PC-3 (cell line): Measurements from ENCODE around the gene COL8A2. TPM values are rescaled to one million over a fixed set of nuclear protein-coding genes. Genes with fewer than 3 reads are reported as not detected.

Source experiments
- ATAC-seq: fragments of 200-7000 bp; cut with Tn5 transposase; 2 replicates; pipeline ENCODE4 v1.9.1; 2020; ENCODE audit warnings: mild to moderate bottlenecking, moderate library complexity
- BruUV-seq: library from RNA; stranded (reverse); fragments of 400-500 nt; replicated peaks from 2 replicates; lab custom pipeline; 2021; lab: Mats Ljungman, UMichigan
- CTCF ChIA-PET: fragments of 300-600 bp; sonication (Branson Sonifier 250); formaldehyde crosslinking; loops from one replicate; lab custom pipeline; 2022; ENCODE audit warnings: antibody characterized with exemption; lab: Charles Lee
- POLR2A ChIA-PET: fragments of 300-600 bp; sonication (Branson Sonifier 250); formaldehyde crosslinking; loops from one replicate; lab custom pipeline; 2022; ENCODE audit warnings: antibody characterized with exemption; ENCODE audit not compliant: unreplicated experiment; lab: Charles Lee
- DNase-seq: peaks from one replicate; pipeline ENCODE4 v3.0.0-alpha.2; 2015
- H2AFZ ChIP-seq: fragments of 300-600 bp; sonication (generic); 2 replicates; pipeline ENCODE4 v1.6.0; 2016; ENCODE audit warnings: antibody characterized with exemption, low read length
- H3F3A ChIP-seq: fragments of 300-600 bp; sonication (generic); one replicate; pipeline ENCODE4 v1.6.0; 2017; ENCODE audit warnings: antibody characterized with exemption, low read length, control low read depth, mild to moderate bottlenecking; ENCODE audit not compliant: unreplicated experiment
- H3K27ac ChIP-seq: fragments of 300-600 bp; sonication (generic); 2 replicates; pipeline ENCODE4 v1.5.1; 2016; ENCODE audit warnings: mild to moderate bottlenecking, low read length
- H3K27me3 ChIP-seq: fragments of 300-600 bp; sonication (generic); 2 replicates; pipeline ENCODE4 v1.6.1; 2016; ENCODE audit warnings: low read length, mixed read lengths
- H3K36me3 ChIP-seq: fragments of 300-600 bp; sonication (generic); 2 replicates; pipeline ENCODE4 v1.6.1; 2016; ENCODE audit warnings: low read depth, mixed run types, low read length, mixed read lengths
- H3K4me1 ChIP-seq: fragments of 300-600 bp; sonication (generic); 2 replicates; pipeline ENCODE4 v1.5.1; 2016; ENCODE audit warnings: low read length; ENCODE audit not compliant: insufficient read depth
- H3K4me2 ChIP-seq: fragments of 300-600 bp; sonication (generic); 2 replicates; pipeline ENCODE4 v1.6.0; 2016; ENCODE audit warnings: low read length
- H3K4me3 ChIP-seq: fragments of 300-600 bp; sonication (generic); 2 replicates; pipeline ENCODE4 v1.5.1; 2016; ENCODE audit warnings: mild to moderate bottlenecking, low read length, mixed read lengths
- H3K79me2 ChIP-seq: fragments of 300-600 bp; sonication (generic); 2 replicates; pipeline ENCODE4 v1.6.1; 2017; ENCODE audit warnings: low read length, mixed read lengths
- H3K9ac ChIP-seq: fragments of 300-600 bp; sonication (generic); 2 replicates; pipeline ENCODE4 v1.6.0; 2016; ENCODE audit warnings: mild to moderate bottlenecking, low read length
- H3K9me2 ChIP-seq: fragments of 300-600 bp; sonication (generic); replicated peaks from 2 replicates; pipeline ENCODE4 v1.6.1; 2016; ENCODE audit warnings: mixed run types, low read length, mixed read lengths
- H3K9me3 ChIP-seq: fragments of 300-600 bp; sonication (generic); 2 replicates; pipeline ENCODE4 v1.6.1; 2016; ENCODE audit warnings: low read length, mixed read lengths
- H4K20me1 ChIP-seq: fragments of 300-600 bp; sonication (generic); 2 replicates; pipeline ENCODE4 v1.6.1; 2016; ENCODE audit warnings: low read length, mixed read lengths
- EZH2 ChIP-seq: fragments of 300-600 bp; sonication (generic); IDR thresholded peaks from one replicate; pipeline ENCODE4 v1.6.1; 2017; ENCODE audit warnings: antibody characterized with exemption, mild to moderate bottlenecking, low read length; ENCODE audit not compliant: unreplicated experiment
- EZH2phosphoT487 ChIP-seq: fragments of 300-600 bp; sonication (generic); IDR thresholded peaks from 2 replicates; pipeline ENCODE4 v1.6.1; 2018; ENCODE audit warnings: mild to moderate bottlenecking, antibody characterized with exemption, low read length, borderline replicate concordance
- intact Hi-C: fragments of 100-400 bp; cut with micrococcal nuclease; formaldehyde crosslinking; loops from 2 replicates; pipeline ENCODE4 v1.9.0; 2023
- total RNA-seq: library from RNA; depleted of rRNA; stranded (reverse); fragments of >200 nt; gene quantifications from 2 replicates; pipeline ENCODE4 v1.2.3, GENCODE V29; 2014
- TF ChIP-seq, protein P1 (sequence below): fragments of 300-600 bp; sonication (generic); conservative IDR thresholded peaks from 2 replicates; pipeline ENCODE4 v1.5.1; 2017; ENCODE audit warnings: antibody characterized with exemption, low read depth, mild to moderate bottlenecking, low read length

COL8A2 gene
- total RNA-seq, 1 experiment from 2014 or later = 0.26 TPM

- Histone ChIP-seq H3K79me2 (peaks cover 28% of the 10 kb centered on the region), H3K9ac (no peak overlapping the region), H3F3A (no peaks in the 10 kb centered on the region), H3K36me3 (peaks cover 33% of the 10 kb centered on the region; the same call in 1 of the 2 replicates), H3K4me3 (no peak overlapping the region), H3K27me3 (no peaks in the 10 kb centered on the region), H2AFZ (no peak overlapping the region), H3K9me3 (no peaks in the 10 kb centered on the region), H3K27ac (no peak overlapping the region), H4K20me1 (no peaks in the 10 kb centered on the region), H3K9me2 (no peaks in the 10 kb centered on the region), H3K4me2 (no peak overlapping the region), H3K4me1 (peaks cover 13% of the 10 kb centered on the region; the same call in 1 of the 2 replicates)
- DNase-seq (no peak), ATAC-seq (no peak)
- no TSS peak for BruUV-seq
- POLR2A ChIA-PET = no interaction called here
- no peak for TF ChIP-seq EZH2
- no peak for TF ChIP-seq EZH2phosphoT487
- TF ChIP-seq, protein P1, sequence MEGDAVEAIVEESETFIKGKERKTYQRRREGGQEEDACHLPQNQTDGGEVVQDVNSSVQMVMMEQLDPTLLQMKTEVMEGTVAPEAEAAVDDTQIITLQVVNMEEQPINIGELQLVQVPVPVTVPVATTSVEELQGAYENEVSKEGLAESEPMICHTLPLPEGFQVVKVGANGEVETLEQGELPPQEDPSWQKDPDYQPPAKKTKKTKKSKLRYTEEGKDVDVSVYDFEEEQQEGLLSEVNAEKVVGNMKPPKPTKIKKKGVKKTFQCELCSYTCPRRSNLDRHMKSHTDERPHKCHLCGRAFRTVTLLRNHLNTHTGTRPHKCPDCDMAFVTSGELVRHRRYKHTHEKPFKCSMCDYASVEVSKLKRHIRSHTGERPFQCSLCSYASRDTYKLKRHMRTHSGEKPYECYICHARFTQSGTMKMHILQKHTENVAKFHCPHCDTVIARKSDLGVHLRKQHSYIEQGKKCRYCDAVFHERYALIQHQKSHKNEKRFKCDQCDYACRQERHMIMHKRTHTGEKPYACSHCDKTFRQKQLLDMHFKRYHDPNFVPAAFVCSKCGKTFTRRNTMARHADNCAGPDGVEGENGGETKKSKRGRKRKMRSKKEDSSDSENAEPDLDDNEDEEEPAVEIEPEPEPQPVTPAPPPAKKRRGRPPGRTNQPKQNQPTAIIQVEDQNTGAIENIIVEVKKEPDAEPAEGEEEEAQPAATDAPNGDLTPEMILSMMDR = no peak
- CTCF ChIA-PET = no interaction called here
- intact Hi-C loops = no loop called here
Measured at GRCh38 chr1:36091698-36092097, 33.3 kb downstream of the COL8A2 start.

- Histone ChIP-seq H2AFZ (no peak overlapping the region), H3K79me2 (peaks cover 28% of the 10 kb centered on the region), H3K4me3 (no peak overlapping the region), H3F3A (no peaks in the 10 kb centered on the region), H3K27ac (no peak overlapping the region), H3K4me1 (peaks cover 13% of the 10 kb centered on the region; the same call in 1 of the 2 replicates), H3K9ac (no peak overlapping the region), H4K20me1 (no peaks in the 10 kb centered on the region), H3K4me2 (no peak overlapping the region), H3K36me3 (peaks cover 33% of the 10 kb centered on the region; the same call in 1 of the 2 replicates), H3K9me2 (no peaks in the 10 kb centered on the region), H3K9me3 (no peaks in the 10 kb centered on the region), H3K27me3 (no peaks in the 10 kb centered on the region)
- BruUV-seq = no TSS peak
- ATAC-seq (no peak), DNase-seq (no peak)
- CTCF ChIA-PET = no interaction called here
- POLR2A ChIA-PET = no interaction called here
- TF ChIP-seq EZH2phosphoT487 (no peak), EZH2 (no peak)
- TF ChIP-seq, protein P1 = no peak
- intact Hi-C loops = no loop called here
Measured at GRCh38 chr1:36091141-36091540, 33.9 kb downstream of the COL8A2 start.

DNA sequence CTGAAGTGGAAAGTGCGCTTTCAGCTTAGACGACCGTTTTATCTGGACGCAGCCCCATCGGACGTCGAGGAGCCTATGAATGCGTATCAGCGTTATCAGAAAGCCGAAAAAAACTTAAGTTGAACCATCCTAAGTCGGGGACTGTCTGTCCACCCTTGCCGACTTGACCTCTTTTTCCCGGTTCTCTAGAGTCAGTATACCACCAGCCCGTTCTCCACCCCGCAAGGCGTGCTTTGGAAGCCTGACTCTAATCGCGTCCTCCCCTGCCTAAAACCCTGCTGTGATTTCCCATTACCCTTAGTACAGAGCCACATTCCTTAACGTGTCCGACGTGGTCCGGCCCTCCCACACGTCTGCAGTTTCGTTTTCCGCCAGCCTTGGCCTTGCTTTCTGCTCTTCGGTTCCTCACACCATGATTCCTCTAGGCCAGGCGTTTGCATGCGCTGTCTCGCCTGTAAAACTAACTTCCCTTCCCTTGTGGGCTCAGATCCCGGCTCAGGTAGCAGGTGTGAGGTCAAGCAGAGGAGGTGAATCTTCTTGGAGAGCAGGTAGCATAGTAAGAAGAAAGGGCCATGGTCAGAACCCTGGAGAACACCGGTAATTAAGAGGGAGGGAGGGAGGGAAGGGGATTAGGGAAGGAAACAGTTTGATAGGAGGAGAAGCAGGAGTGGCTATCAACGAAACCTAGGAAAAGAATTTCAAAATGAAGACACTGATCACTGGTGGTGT lies 35.5 kb downstream of the COL8A2 start:
- Histone ChIP-seq H3F3A (no peaks in the 10 kb centered on the region), H3K4me1 (peaks cover 13% of the 10 kb centered on the region; the same call in 1 of the 2 replicates), H3K9me3 (no peaks in the 10 kb centered on the region), H3K79me2 (peaks cover 28% of the 10 kb centered on the region), H2AFZ (peak overlapping the region; percentile 98), H3K27ac (peak overlapping the region; percentile 50; the same call in 1 of the 2 replicates), H3K36me3 (peaks cover 28% of the 10 kb centered on the region; the same call in 1 of the 2 replicates), H3K4me2 (peak overlapping the region; percentile 95), H3K9ac (peak overlapping the region; percentile 94), H3K9me2 (no peaks in the 10 kb centered on the region), H3K4me3 (peak overlapping the region; percentile 99), H3K27me3 (no peaks in the 10 kb centered on the region), H4K20me1 (no peaks in the 10 kb centered on the region)
- intact Hi-C loops = loop anchor here (5.0 to 10.0 kb wide), 2 partner anchors 155 to 232 kb away; partner anchors contain the start of gene AGO3
- ATAC-seq (no peak), DNase-seq (no peak)
- BruUV-seq = TSS peak; percentile 79
- CTCF ChIA-PET = no interaction called here
- POLR2A ChIA-PET = interaction anchor here (0.5 kb wide), 1 partner anchor 61 kb away, joined by 3 read pairs; no protein-coding TSS in a partner anchor
- TF ChIP-seq EZH2 = no peak
- TF ChIP-seq, protein P1 = no peak
- TF ChIP-seq EZH2phosphoT487 = no peak
